ENCODE measurements around the gene HAAO.

DNA sequence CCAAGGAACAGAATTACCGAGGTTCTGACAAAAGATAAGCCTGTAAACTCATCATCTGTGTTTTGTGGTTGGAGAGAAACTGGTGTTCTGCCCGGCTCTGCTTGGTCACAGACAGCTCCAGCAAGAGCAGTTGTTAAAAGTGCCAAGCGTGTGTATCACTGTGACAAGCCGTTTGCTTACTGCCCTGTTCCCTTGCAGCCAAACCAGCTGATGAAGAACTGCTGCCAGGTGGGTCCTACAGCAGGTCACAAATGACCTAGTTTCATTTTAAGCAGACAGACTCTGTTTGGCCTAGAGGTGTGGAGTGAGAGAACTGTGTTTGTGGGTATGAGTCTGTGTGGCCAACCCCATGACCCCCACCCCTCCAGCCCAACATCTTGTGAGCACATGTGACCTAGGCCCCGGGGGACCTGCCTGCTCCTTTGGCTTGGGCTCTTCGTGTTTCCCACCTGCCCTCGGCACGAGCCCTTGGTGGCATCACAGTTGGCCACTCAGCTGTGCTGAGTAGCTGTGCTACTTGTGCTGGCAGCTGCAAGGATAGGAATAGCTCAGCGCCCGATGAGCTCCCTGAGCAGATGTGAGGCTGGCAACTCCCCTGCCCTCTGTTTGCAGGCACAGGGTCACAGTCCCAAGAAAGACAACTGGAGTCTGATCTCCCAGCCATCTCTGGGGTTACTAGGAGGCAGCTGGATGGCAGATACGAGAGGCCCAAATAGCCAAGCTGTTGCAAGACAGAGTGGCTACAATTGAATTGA is 38.2 kb downstream of the HAAO start:
- TF ChIP-seq POLR2AphosphoS5 (IDR thresholded peaks at IDR 0.05; ENCODE audit: low read depth, low read length) (no peak), SIN3A (IDR thresholded peaks at IDR 0.05; ENCODE audit: borderline replicate concordance, insufficient read depth, low read length) (no peak), REST (IDR thresholded peaks at IDR 0.05; ENCODE audit: insufficient read depth in 1 of 2, low read depth in 2 of 2, low read length in 2 of 2) (no peak)

Measured in PFSK-1 (cell line).